GM19438 (cell line): ENCODE results near the gene INCENP.
"Not testable (repeated sequence)": the region's sequence is repeated elsewhere in the genome, so short reads cannot be mapped to it uniquely, and the experiment has no call there.

ENCODE experiments used
- ATAC-seq: cut with Tn5 transposase; IDR thresholded peaks from one replicate; pipeline ENCODE4 v1.9.1; 2021; ENCODE audit warnings: low read depth; ENCODE audit not compliant: unreplicated experiment

INCENP gene

GRCh38 chr11:62123669-62124185, at the start of gene INCENP:
Gene INCENP, plus strand, starts transcription at chr11:62124011. Its CDS starts 4,151 bp downstream, at chr11:62128162.
- ATAC-seq = peak; percentile 87

- no peak for ATAC-seq
Measured at GRCh38 chr11:62075438-62075837, 48.4 kb upstream of the INCENP start.

GRCh38 chr11:62077132-62077531, 46.7 kb upstream of the INCENP start:
- no peak for ATAC-seq

GRCh38 chr11:62081378-62082291, 42.2 kb upstream of the INCENP start:
- no peak for ATAC-seq

- no peak for ATAC-seq
Measured at GRCh38 chr11:62082292-62082657, 41.5 kb upstream of the INCENP start.

GRCh38 chr11:62084801-62085200, 39.0 kb upstream of the INCENP start:
- not testable (repeated sequence) for ATAC-seq

GRCh38 chr11:62087694-62088093, 36.1 kb upstream of the INCENP start:
- no peak for ATAC-seq

GRCh38 chr11:62088331-62088933, 35.4 kb upstream of the INCENP start:
- no peak for ATAC-seq

- ATAC-seq = no peak
Measured at GRCh38 chr11:62103141-62103540, 20.7 kb upstream of the INCENP start.

- no peak for ATAC-seq
Measured at GRCh38 chr11:62103986-62104385, 19.8 kb upstream of the INCENP start.

- ATAC-seq = no peak
Measured at GRCh38 chr11:62104816-62105653, 18.8 kb upstream of the INCENP start.

GRCh38 chr11:62105667-62106191, 18.1 kb upstream of the INCENP start:
- no peak for ATAC-seq

- ATAC-seq = no peak
Measured at GRCh38 chr11:62108017-62108750, 15.6 kb upstream of the INCENP start.

- ATAC-seq = no peak
Measured at GRCh38 chr11:62108971-62109404, 14.8 kb upstream of the INCENP start.

- no peak for ATAC-seq
Measured at GRCh38 chr11:62115085-62115694, 8.6 kb upstream of the INCENP start.

- ATAC-seq = no peak
Measured at GRCh38 chr11:62116451-62116850, 7.4 kb upstream of the INCENP start.

GRCh38 chr11:62119569-62119968, 4.2 kb upstream of the INCENP start:
- no peak for ATAC-seq

- ATAC-seq = no peak
Measured at GRCh38 chr11:62120001-62120400, 3.8 kb upstream of the INCENP start.

GRCh38 chr11:62120431-62120830, 3.4 kb upstream of the INCENP start:
- ATAC-seq = no peak
